Esophagus squamous epithelium (tissue), 4 donors: ENCODE results near the gene RASA3.

Experiments used
- POLR2A ChIP-seq, 4 donors: fragments of 450-650 bp; IDR thresholded peaks; one replicate each; pipeline ENCODE4 v1.6.1; 2017; ENCODE audit warnings: antibody characterized with exemption in 4 of 4, mild to moderate bottlenecking in 4 of 4, moderate library complexity in 3 of 4
- TF ChIP-seq, protein P1 (sequence below), 6 experiments: fragments of 450-650 bp in 4 of 6; fragments of 200-600 bp in 2 of 6; sonication (generic) in 2 of 6; IDR thresholded peaks; one replicate each; pipeline ENCODE4 v1.5.1; 2016 to 2019; ENCODE audit warnings: antibody characterized with exemption in 6 of 6, mild to moderate bottlenecking in 4 of 6, moderate library complexity in 4 of 6

- TF ChIP-seq, protein P1, sequence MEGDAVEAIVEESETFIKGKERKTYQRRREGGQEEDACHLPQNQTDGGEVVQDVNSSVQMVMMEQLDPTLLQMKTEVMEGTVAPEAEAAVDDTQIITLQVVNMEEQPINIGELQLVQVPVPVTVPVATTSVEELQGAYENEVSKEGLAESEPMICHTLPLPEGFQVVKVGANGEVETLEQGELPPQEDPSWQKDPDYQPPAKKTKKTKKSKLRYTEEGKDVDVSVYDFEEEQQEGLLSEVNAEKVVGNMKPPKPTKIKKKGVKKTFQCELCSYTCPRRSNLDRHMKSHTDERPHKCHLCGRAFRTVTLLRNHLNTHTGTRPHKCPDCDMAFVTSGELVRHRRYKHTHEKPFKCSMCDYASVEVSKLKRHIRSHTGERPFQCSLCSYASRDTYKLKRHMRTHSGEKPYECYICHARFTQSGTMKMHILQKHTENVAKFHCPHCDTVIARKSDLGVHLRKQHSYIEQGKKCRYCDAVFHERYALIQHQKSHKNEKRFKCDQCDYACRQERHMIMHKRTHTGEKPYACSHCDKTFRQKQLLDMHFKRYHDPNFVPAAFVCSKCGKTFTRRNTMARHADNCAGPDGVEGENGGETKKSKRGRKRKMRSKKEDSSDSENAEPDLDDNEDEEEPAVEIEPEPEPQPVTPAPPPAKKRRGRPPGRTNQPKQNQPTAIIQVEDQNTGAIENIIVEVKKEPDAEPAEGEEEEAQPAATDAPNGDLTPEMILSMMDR (IDR thresholded peaks at IDR 0.05), result no peak
- TF ChIP-seq POLR2A (IDR thresholded peaks at IDR 0.05), result no peak
These were observed 30.3 kb downstream of the RASA3 start for GRCh38 chr13:114102131-114102520.
